T-helper 22 cell (primary cell): ENCODE results near the gene RSRC1.
"Not testable (repeated sequence)": the region's sequence is repeated elsewhere in the genome, so short reads cannot be mapped to it uniquely, and the experiment has no call there.

Experiments
- DNase-seq: peaks from one replicate; pipeline ENCODE4 v3.0.0-alpha.2; 2020; ENCODE audit warnings: low read depth

RSRC1 gene

DNA sequence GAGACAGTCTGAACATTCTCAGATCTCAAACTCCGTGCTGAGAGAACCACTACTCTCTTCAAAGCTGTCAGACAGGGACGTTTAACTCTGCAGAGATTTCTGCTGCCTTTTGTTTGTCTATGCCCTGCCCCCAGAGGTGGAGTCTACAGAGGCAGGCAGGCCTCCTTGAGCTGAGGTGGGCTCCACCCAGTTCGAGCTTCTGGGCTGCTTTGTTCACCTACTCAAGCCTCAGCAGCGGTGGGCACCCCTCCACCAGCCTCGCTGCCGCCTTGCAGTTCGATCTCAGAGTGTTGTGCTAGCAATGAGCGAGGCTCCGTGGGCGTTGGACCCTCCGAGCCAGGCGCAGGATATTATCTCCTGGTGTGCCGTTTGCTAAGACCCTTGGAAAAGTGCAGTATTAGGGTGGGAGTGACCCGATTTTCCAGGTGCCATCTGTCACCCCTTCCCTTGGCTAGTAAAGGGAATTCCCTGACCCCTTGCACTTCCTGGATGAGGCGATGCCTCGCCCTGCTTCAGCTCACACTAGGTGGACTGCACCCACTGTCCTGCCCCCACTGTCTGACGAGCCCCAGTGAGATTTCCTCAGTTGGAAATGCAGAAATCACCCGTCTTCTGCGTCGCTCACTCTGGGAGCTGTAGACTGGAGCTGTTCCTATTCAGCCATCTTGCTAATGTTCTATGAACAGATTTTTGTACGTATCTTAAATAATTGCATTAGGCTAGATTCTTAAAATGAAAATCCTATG lies 220.0 kb downstream of the RSRC1 start:
- not testable (repeated sequence) for DNase-seq

DNA sequence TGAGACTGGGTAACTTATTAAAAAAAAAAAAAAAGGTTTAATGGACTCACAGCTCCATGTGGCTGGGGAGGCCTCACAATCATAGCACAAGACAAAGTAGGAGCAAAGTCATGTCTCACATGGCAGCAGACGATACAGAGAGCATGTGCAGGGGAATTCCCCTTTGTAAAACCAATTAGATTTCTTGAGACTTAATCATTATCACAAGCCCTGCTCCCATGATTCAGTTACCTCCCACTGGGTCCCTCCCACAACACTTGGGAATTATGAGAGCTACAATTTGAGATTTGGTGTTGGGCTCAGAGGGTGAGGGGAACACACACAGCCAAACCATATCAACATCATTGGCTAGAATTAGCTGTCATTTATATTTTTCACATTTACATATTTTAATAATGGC lies 221.0 kb downstream of the RSRC1 start:
- no peak for DNase-seq

DNA sequence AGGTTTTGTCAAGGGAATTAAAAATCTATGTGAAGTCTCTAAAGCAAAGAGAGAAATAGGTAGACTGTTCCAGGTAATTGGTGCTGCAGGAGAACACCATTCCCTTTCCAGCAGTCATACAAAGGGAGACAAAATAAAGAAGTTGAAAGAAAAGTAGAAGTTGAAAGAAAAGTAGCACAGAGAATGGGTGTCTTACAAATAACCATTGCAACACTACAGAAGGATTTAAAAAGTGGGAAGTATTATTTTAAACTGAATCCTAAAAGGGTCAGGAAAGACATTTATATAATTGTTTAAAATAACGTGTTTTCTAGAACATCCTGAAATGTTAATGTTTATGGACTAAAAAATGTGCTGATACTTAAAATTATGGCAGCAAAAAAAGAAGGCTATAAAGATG lies 223.8 kb downstream of the RSRC1 start:
- no peak for DNase-seq

DNA sequence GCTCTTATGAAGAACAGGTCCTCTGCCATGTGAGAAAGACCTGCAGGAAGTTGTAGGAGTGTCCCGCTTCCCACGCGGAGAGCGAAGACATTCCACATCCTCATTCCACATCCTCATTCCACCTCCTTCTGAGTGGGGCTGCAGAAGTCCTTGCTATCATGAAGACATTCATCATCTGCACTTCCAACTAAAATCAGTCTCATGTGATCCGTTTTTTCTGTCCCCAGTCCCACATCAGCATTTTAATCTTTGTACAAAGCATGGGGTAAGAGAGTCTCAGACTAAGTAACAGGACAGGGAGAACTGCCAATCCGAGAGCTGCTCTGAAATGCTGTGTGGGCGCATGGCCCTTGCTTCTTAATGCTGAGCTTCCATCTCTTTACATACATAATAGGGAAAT lies 227.2 kb downstream of the RSRC1 start:
- no peak for DNase-seq

DNA sequence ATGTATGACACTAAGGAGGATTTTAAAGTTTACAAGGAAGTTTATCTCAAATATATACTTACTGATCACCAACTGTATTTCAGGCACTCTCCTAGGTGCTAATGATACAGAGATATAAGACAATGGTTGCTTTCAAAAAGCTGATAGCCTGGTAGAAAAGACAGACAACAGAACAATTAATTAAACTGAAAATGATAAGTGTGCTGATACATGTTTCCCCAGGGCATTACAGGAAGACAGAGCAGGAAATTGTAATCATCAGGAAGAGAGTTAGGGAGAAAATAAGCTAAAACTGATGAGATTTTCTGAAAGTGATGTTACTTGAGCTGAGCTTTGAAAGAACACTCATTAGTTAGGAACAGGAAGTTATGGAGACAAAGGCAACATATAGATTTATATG lies 229.7 kb downstream of the RSRC1 start:
- no peak for DNase-seq

DNA sequence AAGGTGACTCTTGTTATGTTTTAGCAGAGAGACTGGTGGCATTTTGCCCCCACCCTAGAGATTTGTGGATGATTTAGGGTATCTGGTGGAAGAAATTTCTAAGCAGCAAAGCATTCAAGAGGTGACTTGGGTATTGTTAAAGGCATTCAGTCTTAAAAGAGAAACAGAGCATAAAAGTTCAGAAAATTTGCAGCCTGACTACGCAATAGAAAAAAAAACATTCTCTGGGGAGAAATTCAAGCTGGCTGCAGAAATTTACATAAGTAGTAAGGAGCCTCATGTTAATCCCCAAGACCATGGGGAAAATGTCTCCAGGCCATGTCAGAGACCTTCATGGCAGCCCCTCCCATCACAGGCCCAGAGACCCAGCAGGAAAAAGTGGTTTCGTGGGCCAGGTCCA lies 231.1 kb downstream of the RSRC1 start:
- not testable (repeated sequence) for DNase-seq

DNA sequence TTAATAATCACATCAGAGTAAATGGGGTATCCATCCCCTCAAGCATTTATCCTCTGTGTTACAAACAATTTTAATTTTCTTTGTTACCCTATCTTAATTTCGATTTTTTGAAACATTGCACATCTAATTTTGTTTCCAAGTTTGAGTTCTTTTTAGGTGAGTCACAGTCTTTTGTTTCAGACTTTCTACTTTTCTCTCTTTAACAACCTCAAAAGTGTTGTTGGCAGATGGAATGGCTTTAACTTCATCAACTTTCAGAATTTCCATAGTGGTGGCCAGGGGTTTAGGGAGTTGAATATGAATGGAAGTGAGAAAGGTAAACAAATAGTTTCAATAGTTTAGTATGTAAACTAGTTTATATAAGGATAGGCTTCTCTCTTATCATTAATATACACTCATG lies 238.1 kb downstream of the RSRC1 start:
- no peak for DNase-seq

DNA sequence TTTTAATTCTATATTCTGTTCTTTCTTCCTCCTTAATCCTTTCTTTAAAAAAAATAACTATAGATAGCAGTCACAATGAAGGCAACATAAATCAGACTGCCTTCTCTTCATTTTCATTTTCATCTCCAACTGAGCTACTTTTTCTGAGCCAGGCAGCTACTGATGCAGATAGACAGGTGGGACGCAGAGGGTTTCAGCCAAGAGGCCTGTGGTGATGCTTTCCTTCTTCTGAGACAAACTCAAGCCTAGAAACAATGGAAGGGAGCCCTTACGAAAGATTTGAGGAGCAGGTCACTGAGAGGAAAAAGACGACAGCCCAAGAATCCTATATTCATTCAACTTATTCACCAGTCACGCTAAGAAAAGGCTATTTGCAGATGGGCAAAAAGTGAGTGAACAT lies 241.1 kb downstream of the RSRC1 start:
- DNase-seq: no peak

DNA sequence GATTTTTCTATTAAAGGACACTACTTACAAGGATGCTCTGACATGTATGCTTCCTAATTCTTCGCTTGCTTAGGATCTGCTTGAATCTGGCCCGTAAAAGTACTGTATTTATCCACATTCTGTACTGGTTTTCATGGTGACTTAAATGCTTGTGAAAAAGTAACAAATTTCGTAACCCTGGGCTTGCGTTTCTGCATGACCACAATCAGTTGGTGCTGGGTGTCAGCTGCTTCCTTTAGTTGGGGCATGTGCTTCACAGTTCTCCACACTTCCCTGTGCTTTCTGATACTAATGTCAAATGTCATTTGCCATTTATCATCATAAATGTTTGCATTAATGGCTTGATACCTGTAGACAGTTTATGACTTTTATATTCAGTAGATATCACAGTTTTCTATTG lies 242.7 kb downstream of the RSRC1 start:
- no peak for DNase-seq

DNA sequence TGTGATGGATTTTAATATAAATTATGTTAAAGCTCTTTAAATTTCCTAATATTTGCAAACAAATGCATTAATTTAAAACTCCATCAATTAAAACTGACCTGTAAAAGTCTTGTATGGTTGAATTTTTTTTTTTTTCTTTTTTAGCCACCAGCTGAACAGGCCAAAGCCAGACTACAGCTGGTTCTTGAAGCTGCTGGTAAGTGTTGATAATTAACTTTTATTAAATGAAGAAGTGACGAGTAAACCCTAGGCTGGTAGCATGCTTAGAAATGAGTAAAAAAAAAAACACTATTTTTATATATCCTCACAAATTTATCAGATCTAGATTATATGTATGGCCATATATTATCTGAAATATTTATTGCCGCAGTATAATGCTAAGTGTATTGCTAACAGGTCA lies 244.8 kb downstream of the RSRC1 start:
- no peak for DNase-seq

DNA sequence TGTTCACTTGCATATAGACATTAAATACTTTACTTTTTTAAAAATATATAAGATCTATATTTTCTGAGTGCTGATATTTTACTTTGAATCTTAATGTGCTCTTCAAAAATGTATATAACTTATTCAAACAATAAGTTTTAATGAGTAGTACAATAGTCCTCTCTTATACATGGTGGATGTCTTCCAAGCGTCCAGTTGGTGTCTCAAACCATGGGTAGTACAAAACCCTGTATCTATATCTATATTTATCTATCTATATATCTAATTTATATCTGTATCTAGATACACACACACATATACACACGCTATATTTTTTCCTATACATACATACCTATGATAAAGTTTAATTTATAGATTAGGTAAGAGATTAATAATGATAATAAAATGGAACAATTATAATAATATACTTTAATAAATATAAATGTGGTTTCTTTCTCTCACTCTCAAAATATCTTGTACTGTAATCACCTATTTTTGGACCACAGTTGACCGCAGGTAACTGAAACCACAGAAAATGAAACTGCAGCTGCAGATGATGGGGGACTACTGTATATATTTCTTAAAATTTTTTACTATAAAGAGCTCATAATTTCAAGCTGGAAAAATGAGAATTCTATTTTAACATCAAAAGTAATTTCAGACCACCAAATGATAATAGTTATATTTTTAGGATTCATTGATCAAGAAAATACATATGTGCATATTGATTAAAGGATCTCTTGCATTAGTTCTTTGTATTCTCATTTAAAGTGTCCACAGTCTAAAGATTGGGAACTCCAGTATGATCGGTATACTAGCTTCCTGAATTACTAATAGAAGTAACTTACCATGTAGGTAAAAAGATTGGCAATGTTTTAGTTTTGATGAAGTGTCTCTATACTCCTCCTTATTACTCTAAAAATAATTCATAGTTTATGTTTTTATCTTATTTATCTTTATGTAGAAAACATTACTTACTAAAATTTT lies 246.0 kb downstream of the RSRC1 start:
- DNase-seq: no peak

DNA sequence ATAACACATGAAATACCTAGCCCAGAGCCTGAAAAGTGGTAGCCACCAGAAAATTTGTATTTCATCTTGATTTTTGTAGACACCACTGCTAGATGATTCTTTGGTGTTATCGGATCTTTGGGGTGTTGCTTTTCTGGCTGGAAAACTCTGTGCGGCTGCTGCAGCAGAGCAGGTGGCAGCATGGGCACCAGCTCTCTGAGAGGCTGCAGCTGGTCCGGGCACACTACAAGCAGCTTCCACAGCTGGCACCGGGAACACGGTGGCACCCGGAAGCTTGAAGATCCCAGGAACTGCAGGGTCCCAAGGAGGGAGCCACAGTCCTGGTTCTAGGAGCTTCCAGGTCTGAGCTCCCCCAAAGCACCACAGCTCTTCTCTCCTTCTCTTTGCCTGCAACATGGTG lies 249.4 kb downstream of the RSRC1 start:
- no peak for DNase-seq

DNA sequence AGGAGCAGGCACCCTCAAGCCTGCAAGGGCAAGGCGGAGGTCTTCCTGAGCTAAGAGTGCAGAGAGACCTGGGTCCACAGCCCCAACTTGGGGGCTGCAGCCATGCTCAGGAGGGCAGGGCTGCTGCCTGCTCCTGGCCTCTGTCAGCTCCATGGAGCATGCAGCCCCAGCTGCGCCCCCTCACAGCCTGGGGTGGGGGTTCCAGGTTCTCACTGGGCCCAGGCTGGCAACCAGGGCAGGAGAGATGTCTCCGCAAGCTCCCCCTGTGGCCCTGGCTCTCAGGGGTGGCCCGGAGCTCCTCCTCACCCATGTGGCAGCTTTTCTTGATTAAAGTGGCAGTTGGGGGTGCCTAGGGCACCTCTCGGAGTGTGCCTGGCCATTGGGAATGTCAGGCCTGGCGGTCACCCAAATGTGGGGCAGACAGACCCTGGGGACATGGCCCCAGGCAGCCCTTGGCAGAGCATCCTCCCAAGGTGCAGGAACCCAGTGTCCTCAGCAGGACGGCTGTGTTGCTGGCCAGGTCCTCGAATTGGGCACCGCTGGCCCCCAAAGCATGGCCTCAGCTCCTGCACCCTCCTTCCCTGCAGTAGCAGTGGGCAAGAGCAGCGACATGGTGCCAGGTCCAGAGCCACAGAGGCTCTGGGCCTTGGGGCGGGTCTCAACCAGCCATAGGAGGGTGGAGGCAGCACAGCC lies 251.0 kb downstream of the RSRC1 start:
- no peak for DNase-seq

DNA sequence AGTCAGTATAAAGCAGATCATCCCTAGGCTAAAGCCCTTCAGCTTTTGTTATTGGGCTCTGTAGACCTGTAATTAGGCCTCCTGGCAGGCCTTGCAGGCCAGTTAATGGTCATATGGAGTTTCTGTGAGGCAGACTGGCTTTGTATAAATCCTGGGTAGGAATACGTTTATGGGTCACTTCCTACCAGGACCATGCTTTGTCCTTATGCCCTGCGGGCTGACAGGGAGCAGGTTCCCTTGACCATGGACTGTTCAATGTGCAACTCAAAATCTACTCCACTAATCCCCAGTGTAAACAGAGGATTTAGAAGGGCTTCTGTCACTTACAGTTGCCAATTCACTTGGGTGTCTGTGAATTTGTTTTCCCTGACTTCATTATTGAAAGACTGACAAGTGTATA lies 258.4 kb downstream of the RSRC1 start:
- no peak for DNase-seq

DNA sequence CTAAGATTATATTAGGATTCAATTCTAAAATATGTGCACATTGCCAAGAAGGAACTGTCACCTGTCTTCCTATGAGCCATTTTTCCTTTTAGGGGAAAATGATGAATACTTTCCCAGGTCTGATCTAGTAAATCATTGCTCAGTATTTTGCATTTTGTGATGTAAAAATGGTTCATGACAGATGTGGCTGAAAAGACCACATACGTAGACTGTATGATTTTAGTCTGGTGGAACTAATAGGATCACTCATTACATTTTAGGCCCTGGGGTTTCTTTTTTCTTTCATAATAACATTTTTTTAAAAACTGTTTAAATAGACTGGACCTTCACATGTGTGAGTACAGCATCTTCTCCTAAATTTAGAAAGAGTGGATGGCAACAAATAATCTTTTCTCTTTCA lies 259.4 kb downstream of the RSRC1 start:
- DNase-seq: no peak

DNA sequence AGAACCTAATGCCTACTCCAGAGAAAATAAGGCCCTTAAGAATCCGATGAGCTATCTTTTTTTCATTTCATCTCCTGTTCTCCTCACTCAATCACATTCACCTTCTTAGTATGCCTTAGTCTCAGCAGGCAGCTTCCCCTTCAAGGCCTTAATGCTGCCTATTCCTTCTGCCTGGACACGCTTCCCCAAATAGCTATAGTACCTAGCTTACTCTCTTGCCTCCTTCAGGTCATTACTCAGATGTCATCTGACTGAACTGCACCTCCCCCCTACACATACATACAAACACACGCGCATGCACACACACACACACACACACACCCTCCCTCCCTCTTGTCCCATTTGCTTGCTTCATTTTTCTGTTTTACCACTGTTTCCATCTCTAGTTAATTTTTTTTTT lies 269.6 kb downstream of the RSRC1 start:
- no peak for DNase-seq

DNA sequence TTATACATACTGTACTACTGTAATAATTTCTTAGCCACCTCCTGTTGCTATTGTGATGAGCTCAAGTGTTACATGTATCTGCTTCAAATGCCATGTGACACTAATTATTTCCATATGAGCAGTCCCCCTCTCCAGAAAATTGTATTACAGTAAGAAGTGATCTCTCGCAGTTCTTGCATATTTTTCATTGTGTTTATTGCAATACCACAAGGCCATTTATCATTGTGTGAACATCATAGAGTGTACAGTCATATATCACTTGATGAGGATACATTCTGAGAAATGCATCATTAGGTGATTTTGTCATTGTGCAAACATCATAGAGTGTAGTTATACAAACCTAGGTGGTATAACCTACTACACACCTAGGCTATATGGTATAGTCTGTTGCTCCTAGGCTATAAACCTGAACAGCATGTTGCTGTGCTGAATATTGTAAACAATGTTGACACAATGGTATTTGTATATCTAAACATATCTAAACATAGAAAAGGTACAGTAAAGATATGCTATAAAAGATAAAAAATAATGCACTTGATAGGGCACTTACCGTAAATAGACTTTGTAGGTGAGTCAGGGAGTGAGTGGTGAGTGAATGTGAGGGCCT lies 271.5 kb downstream of the RSRC1 start:
- no peak for DNase-seq

DNA sequence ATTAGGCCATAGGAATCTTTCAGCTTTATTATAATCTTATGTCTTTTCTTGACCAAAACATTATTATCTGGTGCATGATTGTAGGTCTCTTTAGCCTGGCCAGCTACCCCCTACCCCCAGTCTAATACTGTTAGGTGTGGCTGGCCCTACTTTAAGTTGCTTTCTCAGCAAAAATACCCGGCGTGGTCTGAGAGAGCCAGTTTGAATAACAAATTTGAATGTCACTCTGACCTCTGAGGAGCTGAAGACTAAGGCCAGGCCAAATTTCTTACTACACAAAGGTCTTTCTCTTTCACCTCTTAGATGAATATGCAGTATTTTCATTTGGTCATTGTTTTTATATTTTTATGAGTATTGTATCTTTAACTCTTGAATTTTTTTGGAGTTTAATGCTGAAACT lies 272.6 kb downstream of the RSRC1 start:
- DNase-seq: no peak

DNA sequence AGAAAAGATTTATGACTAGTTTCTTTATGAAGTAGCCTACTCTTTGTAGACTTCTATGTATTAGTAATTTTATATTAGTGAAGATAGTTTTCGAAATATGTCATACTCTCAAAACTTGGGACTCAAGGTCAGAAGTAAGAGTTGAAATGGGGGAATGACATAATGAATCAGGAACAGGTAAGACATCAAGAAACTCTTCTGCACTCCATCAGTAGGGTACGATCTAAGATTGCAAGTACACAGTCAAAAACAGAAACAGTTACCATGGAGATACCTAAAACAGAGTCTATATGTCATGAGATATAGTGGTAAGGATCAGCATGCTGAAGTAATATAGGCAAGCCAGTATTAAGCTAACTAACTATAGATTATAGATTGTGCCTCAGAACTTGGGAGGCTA lies 274.1 kb downstream of the RSRC1 start:
- no peak for DNase-seq

DNA sequence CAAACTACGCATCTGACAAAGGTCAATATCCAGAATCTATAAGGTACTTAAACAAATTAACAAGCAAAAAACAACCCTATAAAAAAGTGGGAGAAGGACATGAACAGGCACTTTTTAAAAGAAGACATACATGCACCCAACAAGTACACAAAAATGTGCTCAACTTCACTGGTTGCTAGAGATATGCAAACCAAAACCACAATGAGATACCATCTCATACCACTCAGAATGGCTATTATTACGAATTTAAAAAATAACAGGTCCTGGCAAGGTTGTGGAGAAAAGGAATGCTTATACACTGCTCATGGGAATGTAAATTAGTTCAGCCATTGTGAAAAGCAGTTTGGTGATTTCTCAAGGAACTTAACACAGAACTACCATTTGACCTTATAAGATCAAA lies 285.5 kb downstream of the RSRC1 start:
- DNase-seq: no peak

DNA sequence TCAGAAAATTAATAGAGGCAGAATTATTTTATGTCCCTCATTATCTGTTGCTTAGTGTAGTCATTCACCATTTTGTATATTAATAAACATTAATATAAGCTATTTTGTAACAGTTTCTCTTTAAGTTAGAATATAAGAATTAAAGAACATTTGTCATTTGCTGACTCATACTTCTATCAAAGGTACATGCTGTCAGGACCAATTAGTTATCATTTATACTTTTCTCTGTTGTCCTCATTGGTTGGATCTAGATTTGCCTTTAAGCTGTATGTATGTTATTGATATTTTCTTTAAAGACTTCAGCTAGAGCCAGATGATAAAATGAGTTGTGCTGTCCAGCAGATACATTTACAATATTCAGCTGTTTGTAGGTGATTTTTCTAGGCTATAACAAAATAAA lies 292.7 kb downstream of the RSRC1 start:
- no peak for DNase-seq

DNA sequence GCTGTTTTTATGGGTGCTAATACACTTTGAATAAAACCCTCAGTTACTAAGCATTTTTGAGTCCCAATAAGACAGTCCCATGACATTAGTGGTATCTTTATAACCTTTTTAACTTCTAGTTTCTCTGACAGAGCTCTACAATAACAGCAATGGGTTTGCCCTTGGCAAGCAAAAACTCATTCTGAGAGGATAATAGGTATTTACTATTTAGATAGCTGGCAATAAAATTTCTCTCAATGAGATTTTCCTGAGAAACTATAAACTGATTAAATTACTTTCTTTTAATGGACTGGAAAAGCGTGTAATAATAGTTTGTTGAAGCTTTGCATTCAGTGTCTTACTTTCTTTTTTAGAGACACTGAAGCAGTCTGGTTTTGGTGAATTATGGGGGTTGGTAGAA lies 293.1 kb downstream of the RSRC1 start:
- DNase-seq: no peak
